ENCODE measurements around the gene SCGB1C1. TPM values are rescaled to one million over a fixed set of nuclear protein-coding genes. Genes with fewer than 3 reads are reported as not detected.

Gene SCGB1C1
- polyA plus RNA-seq, 4 donors: not detected

DNA sequence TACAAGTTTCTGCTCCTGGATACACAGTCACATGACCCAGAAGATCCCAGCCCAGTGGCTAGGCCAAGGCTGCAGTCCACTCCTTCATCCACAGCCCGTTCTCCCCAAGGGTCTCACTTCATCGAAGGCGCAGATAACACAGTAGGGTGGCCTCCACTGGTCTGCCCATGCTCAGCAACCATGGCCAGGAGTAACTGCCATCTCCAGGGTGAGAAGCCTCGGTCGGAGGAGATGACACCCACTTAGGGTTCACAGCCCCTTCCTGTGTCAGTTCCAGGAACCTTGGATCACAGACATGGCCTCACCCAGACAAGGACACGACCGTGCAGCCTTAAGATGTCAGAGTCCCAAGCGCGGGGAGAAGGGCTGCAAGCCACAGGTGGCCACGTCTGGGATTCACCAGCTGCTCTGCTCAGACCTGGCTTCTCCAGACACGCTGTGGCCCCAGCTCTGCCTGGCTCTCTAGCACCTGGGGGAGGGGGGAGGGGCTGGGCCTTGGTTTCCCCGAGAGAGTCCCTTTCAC, 11.8 kb downstream of the SCGB1C1 start:
- DNase-seq (ENCODE audit: low read depth in 4 of 4, low spot score in 3 of 4): no peak

DNA sequence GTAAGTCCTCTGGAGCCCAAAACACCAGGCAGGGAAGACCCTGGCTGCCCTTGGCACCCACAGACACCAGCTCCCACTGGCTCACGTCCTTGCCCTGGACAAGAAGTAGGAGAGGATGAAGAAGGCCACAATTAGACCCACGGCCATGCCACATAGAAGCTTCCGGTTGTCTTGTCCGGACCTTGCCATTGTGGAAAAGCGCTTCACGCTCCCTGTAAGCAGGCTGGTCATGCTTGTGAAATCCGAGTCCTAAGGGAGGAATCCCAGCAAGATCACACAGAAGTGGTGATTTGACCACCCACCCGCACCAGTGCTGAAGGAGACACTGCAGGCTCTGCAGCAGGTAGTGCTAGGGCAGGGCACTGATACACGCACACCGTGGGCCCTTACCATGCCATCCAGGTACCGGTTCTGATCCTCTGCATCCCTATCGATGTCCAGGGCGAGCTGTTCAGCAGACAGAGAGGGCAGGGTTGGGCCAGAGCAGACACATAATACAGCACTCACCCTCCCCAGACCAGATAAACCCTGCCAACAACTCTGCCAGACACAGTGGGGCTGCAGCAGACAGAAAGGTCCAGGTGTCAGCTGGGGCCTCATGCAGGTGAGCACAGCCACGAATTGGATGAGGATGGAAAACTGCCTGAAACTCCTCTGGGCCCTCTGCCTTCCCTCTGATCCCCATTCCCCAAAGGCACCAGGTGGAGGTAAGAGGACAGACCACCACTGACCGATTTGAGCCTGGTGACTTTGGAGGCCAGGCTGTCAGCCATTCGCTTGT, 12.5 kb downstream of the SCGB1C1 start:
- DNase-seq (ENCODE audit: low read depth in 4 of 4, low spot score in 3 of 4): no peak

DNA sequence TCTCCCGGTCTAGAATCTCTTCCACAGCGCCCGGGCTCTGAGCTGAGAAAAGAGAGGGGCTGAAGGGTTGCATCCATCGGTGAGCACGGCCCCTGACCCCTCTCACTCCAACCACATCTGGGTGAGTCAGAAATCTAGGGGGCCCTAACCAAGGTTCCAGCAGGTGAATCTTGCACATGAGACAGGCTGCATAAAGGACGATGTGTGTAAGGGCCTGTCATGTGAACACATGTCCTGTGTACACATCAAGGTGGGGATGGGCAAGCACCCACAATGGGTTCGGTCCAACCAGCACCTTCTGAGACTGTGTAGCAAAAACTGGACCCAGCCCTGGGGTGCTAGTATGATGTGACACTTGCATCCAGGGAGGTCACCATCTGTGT, 13.1 kb downstream of the SCGB1C1 start:
- no peak for DNase-seq (ENCODE audit: low read depth in 4 of 4, low spot score in 3 of 4)

DNA sequence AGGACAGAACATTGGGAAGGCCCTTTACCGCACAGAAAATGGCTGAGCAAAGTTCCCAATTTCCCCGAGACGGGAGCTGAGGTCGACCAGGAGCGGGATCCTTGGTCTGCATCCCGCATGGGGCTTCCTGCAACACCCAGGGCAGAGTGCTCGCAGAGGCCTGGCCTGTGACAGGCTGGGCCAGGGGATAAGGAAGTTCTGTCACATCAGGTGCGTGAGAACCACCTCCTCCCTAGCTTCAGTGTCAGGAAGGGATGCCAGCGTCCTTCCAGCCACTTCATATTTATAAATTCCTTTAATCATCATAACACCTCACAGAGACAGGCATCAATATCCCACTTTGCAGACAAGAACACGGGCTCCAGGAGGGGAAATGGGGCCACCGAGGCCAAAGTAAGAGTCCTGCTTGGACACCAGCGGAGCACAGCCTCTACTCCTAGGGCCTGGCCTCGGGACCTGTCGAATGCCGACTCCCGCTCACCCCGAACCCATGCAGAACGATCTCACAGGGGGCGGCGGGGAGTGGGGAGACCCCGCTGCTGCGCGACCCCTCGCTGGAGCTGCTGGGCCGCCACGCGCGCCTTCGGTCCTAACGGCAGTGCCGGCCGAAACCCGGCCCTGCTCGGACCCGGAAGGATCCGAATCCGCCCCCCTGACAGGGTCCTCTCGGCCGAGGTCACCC, 13.8 kb downstream of the SCGB1C1 start:
- no peak for DNase-seq (ENCODE audit: low read depth in 4 of 4, low spot score in 3 of 4)

DNA sequence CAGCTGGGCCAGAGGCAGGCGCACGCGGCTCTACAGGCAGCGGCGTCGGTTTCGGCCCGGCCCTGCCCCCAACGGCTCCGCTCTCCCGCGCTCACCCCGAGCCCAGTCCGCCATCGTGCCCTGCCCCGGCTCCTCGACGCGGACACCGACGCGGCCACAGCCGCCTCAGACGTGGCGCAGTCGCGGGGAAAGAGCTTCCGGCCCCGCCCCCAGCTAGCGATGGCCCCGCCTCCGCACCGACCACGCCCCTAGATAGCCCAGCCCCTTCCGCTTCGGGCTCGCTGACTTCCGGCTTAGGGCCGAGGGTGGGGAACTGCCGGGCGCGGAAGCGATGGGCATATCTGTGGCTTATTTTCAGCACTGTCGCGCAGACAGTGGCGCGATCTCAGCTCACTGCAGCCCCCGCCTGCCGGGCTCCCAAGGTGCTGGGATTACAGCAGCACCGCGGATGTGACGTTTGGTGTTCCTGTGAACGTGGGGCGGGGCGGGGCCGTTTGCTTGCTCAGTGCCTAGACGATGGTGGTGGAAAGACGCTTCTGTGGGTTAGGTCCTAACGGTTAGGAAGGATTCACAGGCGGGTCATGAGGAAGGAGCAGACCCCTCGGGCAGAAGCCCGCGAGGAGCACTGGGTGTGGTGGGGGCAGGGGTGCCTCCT, 14.5 kb downstream of the SCGB1C1 start, which contains the start of the genes BET1L and RIC8A:
Gene BET1L (minus strand): TSS at position 192 of the 655 bp plus-strand sequence. CDS start 78 bp downstream, at position 114.
Gene RIC8A (plus strand): TSS at position 501 of the 655 bp plus-strand sequence. CDS start 1,147 bp downstream, outside the sequence.
- DNase-seq (ENCODE audit: low read depth in 4 of 4, low spot score in 3 of 4): peak; percentile 86 to 93 (median 90)

DNA sequence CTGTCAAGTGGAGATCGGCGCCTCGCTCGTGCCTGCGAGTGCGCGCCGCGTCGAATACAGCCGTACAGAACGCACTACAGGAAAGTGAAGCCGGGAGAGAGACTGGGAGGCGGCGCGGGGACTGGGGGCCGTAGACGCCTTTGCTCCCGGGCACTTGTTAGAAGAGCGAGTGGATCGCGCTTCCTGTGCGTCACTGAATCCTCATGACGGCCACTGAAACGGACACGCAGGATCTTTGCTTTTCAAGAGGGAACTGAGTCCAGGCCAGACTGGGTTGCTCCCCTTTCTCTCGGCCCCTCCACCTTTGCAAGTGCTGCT, 14.9 kb downstream of the SCGB1C1 start:
- DNase-seq (ENCODE audit: low read depth in 4 of 4, low spot score in 3 of 4): peak in 1 of 4 donors; percentile 12

DNA sequence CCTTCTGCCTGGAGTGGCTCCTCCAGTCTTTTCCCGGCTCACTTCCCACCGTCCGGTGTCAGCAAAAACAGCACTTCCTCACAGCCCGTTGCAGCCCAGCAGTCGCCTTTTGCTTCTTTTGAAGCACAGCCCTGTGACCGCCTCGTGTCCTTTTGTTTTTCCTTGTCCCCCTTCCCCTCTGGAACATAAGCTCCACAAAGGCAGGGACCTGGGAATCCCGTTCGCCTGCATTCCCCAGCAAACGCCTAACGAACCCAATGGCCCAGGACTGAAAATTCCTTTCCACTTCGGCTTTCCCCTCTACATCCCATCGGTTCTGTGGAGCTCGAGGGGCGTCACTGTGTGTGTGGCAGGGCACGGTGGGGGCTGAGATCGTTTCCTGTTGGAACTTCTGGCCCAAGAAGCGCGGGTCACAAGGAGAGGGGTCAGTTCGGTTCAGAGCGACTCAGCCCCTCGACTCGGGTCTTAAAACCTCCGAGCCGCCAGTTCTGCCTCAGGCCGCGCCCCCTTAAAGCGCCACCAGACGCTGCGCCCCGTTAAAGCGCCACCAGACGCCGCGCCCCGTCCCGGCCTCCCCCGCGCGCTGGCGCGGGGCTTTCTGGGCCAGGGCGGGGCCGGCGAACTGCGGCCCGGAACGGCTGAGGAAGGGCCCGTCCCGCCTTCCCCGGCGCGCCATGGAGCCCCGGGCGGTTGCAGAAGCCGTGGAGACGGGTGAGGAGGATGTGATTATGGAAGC, 15.5 kb downstream of the SCGB1C1 start:
- DNase-seq (ENCODE audit: low read depth in 4 of 4, low spot score in 3 of 4): peak; percentile 56 to 74 (median 69)

DNA sequence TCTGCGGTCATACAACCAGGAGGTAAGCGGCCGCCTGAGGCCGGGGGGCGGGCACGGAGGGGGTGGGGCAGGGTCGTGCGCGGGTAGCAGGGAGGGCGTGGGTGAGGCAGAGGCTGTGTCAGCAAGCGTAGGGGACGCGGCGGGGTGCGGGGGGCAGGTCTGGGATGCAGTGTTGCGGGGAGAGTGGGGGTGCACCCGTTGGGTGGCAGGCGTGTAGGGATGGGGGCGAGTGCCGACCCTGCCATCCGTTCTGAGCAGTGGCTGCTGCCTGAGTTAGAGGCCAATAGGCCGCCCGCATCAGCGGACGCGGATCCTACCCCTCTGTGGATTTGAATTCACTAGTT, 16.0 kb downstream of the SCGB1C1 start:
- no peak for DNase-seq (ENCODE audit: low read depth in 4 of 4, low spot score in 3 of 4)

DNA sequence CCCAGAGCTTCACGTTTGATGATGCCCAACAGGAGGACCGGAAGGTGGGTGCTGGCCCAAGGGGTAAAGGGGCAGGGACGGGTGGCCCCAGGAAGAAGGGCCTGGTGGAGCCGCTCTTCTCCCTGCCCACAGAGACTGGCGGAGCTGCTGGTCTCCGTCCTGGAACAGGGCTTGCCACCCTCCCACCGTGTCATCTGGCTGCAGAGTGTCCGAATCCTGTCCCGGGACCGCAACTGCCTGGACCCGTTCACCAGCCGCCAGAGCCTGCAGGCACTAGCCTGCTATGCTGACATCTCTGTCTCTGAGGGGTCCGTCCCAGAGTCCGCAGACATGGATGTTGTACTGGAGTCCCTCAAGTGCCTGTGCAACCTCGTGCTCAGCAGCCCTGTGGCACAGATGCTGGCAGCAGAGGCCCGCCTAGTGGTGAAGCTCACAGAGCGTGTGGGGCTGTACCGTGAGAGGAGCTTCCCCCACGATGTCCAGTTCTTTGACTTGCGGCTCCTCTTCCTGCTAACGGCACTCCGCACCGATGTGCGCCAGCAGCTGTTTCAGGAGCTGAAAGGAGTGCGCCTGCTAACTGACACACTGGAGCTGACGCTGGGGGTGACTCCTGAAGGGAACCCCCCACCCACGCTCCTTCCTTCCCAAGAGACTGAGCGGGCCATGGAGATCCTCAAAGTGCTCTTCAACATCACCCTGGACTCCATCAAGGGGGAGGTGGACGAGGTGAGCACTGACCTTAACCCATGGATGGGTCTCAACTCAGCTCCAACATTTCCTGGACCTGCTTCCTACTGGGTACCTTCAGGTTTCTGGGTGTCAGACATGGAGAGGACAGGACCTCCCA, 16.6 kb downstream of the SCGB1C1 start:
- no peak for DNase-seq (ENCODE audit: low read depth in 4 of 4, low spot score in 3 of 4)

DNA sequence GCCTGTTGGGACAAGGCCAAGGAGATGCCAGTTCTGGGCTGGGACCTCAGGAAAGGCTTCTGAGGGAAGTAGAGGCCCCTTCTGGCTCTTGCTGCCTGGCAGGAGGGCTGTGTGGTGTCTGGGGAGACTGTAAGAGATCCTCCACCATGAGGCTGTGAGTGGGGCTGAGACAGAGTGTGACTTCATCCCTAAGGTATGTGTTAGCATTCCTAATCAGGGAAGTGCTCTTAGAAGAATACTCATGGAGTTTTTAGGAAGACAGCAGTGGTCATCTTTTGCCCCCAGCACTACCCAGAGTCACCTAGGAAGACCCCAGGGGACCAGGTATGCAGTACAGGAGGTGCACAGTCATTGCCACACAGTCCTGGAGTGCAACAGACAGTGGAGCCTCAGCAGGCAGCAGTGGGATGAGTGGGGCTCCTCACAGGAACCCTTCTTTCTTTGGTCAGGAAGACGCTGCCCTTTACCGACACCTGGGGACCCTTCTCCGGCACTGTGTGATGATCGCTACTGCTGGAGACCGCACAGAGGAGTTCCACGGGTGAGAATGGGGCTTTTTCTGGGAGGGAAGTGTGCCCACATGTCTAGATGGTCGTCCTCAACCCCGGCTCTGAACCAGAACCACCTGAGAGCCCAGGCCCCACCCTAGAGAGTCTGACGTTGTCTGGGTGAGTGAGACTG, 17.4 kb downstream of the SCGB1C1 start:
- no peak for DNase-seq (ENCODE audit: low read depth in 4 of 4, low spot score in 3 of 4)

DNA sequence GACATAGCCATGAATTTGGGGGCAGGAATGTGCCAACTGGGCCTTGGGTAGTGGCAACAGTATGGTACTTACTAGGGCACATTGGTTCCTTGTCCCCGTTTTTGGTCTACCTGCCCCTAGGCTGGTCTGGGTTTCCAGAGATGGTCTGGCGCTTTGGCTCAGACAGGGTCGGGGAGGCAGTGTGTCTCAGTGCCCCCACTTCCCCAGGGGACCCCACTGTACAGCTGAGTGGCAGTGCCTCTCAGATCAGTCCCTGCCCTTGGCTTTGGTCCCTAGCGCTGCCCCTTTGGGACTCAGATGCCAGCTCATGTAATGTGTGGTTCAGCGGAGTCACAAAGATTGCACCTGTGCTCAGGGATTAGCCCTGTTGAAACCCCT, 17.9 kb downstream of the SCGB1C1 start:
- no peak for DNase-seq (ENCODE audit: low read depth in 4 of 4, low spot score in 3 of 4)

DNA sequence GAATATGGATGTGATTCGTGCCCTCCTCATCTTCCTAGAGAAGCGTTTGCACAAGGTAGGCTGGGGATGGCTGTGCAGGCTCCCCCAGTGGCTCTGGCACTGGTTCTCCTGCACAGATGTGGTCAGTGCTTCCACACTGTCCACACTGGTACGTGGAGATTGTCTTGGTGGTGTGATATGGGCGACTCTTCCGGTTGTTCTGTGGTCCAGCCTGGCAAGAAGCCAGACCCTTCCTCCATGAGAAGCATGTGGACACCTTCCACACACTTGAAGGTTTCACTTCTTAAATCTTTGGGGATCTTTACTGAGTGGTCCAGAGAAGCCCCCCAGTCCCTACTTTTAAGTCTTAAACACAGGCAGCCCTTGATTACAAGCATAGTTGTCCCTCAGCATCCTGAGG, 18.4 kb downstream of the SCGB1C1 start:
- no peak for DNase-seq (ENCODE audit: low read depth in 4 of 4, low spot score in 3 of 4)

DNA sequence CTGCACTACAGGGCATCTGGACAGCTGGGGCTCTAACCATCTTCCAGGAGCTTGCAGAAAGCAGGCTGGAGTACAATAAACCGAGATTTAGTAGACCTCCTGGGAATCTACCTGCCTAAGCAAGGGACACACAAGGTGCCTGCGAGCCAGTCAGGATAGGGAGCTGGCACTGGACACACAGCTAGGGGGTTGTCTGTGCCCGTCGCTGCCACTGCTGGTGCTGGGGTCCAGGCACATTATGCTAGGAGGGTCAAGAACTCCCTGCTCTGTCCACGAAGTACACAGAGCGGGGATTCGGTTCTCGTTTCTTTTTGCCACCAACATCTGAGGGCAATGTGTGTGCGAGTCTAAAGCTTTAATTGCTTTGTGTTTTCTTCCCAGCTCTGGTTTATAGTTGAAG, 18.9 kb downstream of the SCGB1C1 start:
- DNase-seq (ENCODE audit: low read depth in 4 of 4, low spot score in 3 of 4): no peak

DNA sequence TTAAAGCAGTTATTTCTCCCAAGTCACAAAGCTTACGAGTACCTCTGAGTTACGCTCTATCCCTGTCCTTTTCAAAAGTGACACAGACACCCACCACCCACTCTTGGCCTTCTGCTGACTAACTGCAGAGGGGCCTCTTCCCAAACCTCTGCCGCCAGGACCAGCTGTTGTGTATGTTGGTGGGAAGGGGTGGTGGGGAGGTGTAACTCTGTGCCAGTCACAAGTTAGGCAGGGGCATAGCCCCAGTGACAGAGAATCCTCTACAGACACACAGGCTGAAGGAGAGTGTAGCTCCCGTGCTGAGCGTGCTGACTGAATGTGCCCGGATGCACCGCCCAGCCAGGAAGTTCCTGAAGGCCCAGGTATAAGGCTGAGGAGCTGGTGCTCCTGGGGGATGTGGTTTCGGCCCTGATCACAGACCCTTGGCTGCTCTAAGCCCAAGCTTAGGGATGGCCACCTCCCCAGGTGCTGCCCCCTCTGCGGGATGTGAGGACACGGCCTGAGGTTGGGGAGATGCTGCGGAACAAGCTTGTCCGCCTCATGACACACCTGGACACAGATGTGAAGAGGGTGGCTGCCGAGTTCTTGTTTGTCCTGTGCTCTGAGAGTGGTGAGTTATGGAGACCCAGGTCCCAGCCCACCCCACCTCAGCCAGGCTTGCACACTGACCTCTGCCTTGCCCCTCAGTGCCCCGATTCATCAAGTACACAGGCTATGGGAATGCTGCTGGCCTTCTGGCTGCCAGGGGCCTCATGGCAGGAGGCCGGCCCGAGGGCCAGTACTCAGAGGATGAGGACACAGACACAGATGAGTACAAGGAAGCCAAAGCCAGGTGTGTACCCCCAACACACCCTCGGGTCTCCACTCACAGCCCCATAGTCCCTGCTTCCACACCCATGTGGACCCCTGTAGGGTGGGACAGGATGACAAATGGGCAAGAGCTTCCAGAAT, 19.5 kb downstream of the SCGB1C1 start:
- DNase-seq (ENCODE audit: low read depth in 4 of 4, low spot score in 3 of 4): no peak

DNA sequence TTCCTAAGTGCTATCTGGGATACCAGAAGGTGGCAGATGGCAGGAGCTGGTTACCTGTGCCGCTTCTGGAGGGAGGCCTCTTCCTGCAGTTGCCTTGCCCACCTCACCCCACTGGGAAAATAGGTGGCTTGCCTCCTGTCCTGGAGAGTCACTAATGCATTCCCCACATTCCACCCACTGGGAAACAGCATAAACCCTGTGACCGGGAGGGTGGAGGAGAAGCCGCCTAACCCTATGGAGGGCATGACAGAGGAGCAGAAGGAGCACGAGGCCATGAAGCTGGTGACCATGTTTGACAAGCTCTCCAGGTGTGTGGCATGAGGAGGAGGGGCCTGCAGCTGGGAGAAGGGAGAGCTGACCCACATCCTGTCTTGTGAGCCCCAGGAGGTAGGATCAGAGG, 20.2 kb downstream of the SCGB1C1 start:
- DNase-seq (ENCODE audit: low read depth in 4 of 4, low spot score in 3 of 4): no peak

DNA sequence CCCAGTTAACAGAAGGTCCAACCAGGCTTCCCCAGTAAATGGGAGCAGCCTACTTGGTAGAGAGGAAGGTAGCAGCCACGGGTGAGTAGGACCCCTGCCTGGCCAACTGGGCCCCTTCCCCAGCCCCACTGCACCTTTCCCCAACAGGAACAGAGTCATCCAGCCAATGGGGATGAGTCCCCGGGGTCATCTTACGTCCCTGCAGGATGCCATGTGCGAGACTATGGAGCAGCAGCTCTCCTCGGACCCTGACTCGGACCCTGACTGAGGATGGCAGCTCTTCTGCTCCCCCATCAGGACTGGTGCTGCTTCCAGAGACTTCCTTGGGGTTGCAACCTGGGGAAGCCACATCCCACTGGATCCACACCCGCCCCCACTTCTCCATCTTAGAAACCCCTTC, 21.2 kb downstream of the SCGB1C1 start:
- DNase-seq (ENCODE audit: low read depth in 4 of 4, low spot score in 3 of 4): no peak

DNA sequence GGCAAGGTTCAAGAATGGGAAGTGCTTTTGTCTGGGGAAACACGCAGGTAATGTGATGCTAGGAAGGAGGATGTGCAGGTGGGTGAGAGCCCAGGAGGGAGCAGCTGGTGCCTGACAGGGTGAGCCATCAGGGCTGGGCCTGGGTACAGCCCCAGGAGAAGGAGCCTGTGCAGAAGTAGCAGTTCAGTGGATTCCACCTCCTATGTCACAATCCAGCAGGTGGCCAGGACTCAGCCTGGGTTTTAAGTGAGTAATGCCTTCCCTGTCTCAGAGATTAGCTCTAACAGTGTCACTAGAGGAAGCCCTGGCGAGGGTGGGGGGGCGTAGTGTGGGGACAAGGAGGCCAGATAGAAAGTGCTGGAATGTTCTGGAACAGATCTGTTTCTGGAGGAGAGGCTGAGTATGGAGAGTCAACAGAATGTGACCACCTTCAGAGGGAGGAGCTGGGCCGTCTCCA, 22.7 kb downstream of the SCGB1C1 start:
- no peak for DNase-seq (ENCODE audit: low read depth in 4 of 4, low spot score in 3 of 4)
